PC-3 (cell line): Measurements from ENCODE around the gene CYP17A1. TPM values are rescaled to one million over a fixed set of nuclear protein-coding genes. Genes with fewer than 3 reads are reported as not detected.

Source experiments
- ATAC-seq: fragments of 200-7000 bp; cut with Tn5 transposase; 2 replicates; pipeline ENCODE4 v1.9.1; 2020; ENCODE audit warnings: mild to moderate bottlenecking, moderate library complexity
- BruUV-seq: library from RNA; stranded (reverse); fragments of 400-500 nt; replicated peaks from 2 replicates; lab custom pipeline; 2021; lab: Mats Ljungman, UMichigan
- CTCF ChIA-PET: fragments of 300-600 bp; sonication (Branson Sonifier 250); formaldehyde crosslinking; loops from one replicate; lab custom pipeline; 2022; ENCODE audit warnings: antibody characterized with exemption; lab: Charles Lee
- POLR2A ChIA-PET: fragments of 300-600 bp; sonication (Branson Sonifier 250); formaldehyde crosslinking; loops from one replicate; lab custom pipeline; 2022; ENCODE audit warnings: antibody characterized with exemption; ENCODE audit not compliant: unreplicated experiment; lab: Charles Lee
- DNase-seq: peaks from one replicate; pipeline ENCODE4 v3.0.0-alpha.2; 2015
- H2AFZ ChIP-seq: fragments of 300-600 bp; sonication (generic); 2 replicates; pipeline ENCODE4 v1.6.0; 2016; ENCODE audit warnings: antibody characterized with exemption, low read length
- H3F3A ChIP-seq: fragments of 300-600 bp; sonication (generic); one replicate; pipeline ENCODE4 v1.6.0; 2017; ENCODE audit warnings: antibody characterized with exemption, low read length, control low read depth, mild to moderate bottlenecking; ENCODE audit not compliant: unreplicated experiment
- H3K27ac ChIP-seq: fragments of 300-600 bp; sonication (generic); 2 replicates; pipeline ENCODE4 v1.5.1; 2016; ENCODE audit warnings: mild to moderate bottlenecking, low read length
- H3K27me3 ChIP-seq: fragments of 300-600 bp; sonication (generic); 2 replicates; pipeline ENCODE4 v1.6.1; 2016; ENCODE audit warnings: low read length, mixed read lengths
- H3K36me3 ChIP-seq: fragments of 300-600 bp; sonication (generic); 2 replicates; pipeline ENCODE4 v1.6.1; 2016; ENCODE audit warnings: low read depth, mixed run types, low read length, mixed read lengths
- H3K4me1 ChIP-seq: fragments of 300-600 bp; sonication (generic); 2 replicates; pipeline ENCODE4 v1.5.1; 2016; ENCODE audit warnings: low read length; ENCODE audit not compliant: insufficient read depth
- H3K4me2 ChIP-seq: fragments of 300-600 bp; sonication (generic); 2 replicates; pipeline ENCODE4 v1.6.0; 2016; ENCODE audit warnings: low read length
- H3K4me3 ChIP-seq: fragments of 300-600 bp; sonication (generic); 2 replicates; pipeline ENCODE4 v1.5.1; 2016; ENCODE audit warnings: mild to moderate bottlenecking, low read length, mixed read lengths
- H3K79me2 ChIP-seq: fragments of 300-600 bp; sonication (generic); 2 replicates; pipeline ENCODE4 v1.6.1; 2017; ENCODE audit warnings: low read length, mixed read lengths
- H3K9ac ChIP-seq: fragments of 300-600 bp; sonication (generic); 2 replicates; pipeline ENCODE4 v1.6.0; 2016; ENCODE audit warnings: mild to moderate bottlenecking, low read length
- H3K9me2 ChIP-seq: fragments of 300-600 bp; sonication (generic); replicated peaks from 2 replicates; pipeline ENCODE4 v1.6.1; 2016; ENCODE audit warnings: mixed run types, low read length, mixed read lengths
- H3K9me3 ChIP-seq: fragments of 300-600 bp; sonication (generic); 2 replicates; pipeline ENCODE4 v1.6.1; 2016; ENCODE audit warnings: low read length, mixed read lengths
- H4K20me1 ChIP-seq: fragments of 300-600 bp; sonication (generic); 2 replicates; pipeline ENCODE4 v1.6.1; 2016; ENCODE audit warnings: low read length, mixed read lengths
- EZH2 ChIP-seq: fragments of 300-600 bp; sonication (generic); IDR thresholded peaks from one replicate; pipeline ENCODE4 v1.6.1; 2017; ENCODE audit warnings: antibody characterized with exemption, mild to moderate bottlenecking, low read length; ENCODE audit not compliant: unreplicated experiment
- EZH2phosphoT487 ChIP-seq: fragments of 300-600 bp; sonication (generic); IDR thresholded peaks from 2 replicates; pipeline ENCODE4 v1.6.1; 2018; ENCODE audit warnings: mild to moderate bottlenecking, antibody characterized with exemption, low read length, borderline replicate concordance
- intact Hi-C: fragments of 100-400 bp; cut with micrococcal nuclease; formaldehyde crosslinking; loops from 2 replicates; pipeline ENCODE4 v1.9.0; 2023
- total RNA-seq: library from RNA; depleted of rRNA; stranded (reverse); fragments of >200 nt; gene quantifications from 2 replicates; pipeline ENCODE4 v1.2.3, GENCODE V29; 2014
- TF ChIP-seq, protein P1 (sequence below): fragments of 300-600 bp; sonication (generic); conservative IDR thresholded peaks from 2 replicates; pipeline ENCODE4 v1.5.1; 2017; ENCODE audit warnings: antibody characterized with exemption, low read depth, mild to moderate bottlenecking, low read length

CYP17A1 gene
- total RNA-seq, 1 experiment from 2014 or later = not detected

DNA sequence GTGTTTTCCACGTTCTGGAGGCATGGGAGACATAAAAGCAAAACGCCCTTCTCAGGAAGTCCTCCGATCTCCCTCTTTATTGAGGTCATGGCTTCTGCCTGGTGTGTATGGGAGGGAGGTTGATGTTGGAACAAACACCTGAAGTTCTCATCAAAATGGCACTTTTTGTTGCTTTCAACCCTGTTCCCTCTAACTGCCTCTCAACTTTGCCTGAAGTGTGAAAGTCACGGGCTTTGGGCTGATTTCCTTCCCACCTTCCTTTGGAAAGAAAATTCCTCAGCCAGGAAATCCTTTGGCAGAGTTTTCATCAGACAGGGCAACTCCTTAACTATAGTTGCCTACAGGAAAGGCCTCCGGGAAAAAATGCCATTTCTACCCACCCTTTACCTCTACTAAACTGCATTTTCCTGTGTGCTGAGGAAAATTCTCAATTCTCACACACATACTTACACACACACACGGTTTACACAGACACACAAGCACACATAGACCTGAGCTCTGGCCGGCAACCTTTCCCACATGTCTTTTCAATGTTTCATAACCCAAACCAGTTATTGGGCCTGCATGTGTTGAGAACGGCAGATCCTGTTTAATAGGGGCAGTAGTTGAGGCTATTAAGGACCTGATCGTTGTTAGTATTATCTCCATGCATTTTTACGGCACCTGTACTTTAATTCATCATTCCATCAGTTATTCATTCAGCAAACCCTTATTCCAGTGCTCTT is 36.4 kb downstream of the CYP17A1 start:
- DNase-seq = no peak
- Histone ChIP-seq H3K36me3 (no peaks in the 10 kb centered on the region; the same call in 1 of the 2 replicates), H3K27ac (no peak overlapping the region), H3F3A (no peaks in the 10 kb centered on the region), H2AFZ (no peak overlapping the region), H3K4me3 (no peak overlapping the region), H3K4me2 (no peak overlapping the region), H3K27me3 (no peaks in the 10 kb centered on the region), H3K9me2 (no peaks in the 10 kb centered on the region), H4K20me1 (no peaks in the 10 kb centered on the region), H3K9ac (no peak overlapping the region), H3K4me1 (no peaks in the 10 kb centered on the region), H3K79me2 (no peaks in the 10 kb centered on the region), H3K9me3 (no peaks in the 10 kb centered on the region)
- no peak for TF ChIP-seq EZH2
- TF ChIP-seq, protein P1, sequence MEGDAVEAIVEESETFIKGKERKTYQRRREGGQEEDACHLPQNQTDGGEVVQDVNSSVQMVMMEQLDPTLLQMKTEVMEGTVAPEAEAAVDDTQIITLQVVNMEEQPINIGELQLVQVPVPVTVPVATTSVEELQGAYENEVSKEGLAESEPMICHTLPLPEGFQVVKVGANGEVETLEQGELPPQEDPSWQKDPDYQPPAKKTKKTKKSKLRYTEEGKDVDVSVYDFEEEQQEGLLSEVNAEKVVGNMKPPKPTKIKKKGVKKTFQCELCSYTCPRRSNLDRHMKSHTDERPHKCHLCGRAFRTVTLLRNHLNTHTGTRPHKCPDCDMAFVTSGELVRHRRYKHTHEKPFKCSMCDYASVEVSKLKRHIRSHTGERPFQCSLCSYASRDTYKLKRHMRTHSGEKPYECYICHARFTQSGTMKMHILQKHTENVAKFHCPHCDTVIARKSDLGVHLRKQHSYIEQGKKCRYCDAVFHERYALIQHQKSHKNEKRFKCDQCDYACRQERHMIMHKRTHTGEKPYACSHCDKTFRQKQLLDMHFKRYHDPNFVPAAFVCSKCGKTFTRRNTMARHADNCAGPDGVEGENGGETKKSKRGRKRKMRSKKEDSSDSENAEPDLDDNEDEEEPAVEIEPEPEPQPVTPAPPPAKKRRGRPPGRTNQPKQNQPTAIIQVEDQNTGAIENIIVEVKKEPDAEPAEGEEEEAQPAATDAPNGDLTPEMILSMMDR = no peak
- TF ChIP-seq EZH2phosphoT487 = no peak
- ChIA-PET CTCF (no interaction called here), POLR2A (no interaction called here)
- intact Hi-C loops = no loop called here
- BruUV-seq = no TSS peak
- ATAC-seq = no peak

DNA sequence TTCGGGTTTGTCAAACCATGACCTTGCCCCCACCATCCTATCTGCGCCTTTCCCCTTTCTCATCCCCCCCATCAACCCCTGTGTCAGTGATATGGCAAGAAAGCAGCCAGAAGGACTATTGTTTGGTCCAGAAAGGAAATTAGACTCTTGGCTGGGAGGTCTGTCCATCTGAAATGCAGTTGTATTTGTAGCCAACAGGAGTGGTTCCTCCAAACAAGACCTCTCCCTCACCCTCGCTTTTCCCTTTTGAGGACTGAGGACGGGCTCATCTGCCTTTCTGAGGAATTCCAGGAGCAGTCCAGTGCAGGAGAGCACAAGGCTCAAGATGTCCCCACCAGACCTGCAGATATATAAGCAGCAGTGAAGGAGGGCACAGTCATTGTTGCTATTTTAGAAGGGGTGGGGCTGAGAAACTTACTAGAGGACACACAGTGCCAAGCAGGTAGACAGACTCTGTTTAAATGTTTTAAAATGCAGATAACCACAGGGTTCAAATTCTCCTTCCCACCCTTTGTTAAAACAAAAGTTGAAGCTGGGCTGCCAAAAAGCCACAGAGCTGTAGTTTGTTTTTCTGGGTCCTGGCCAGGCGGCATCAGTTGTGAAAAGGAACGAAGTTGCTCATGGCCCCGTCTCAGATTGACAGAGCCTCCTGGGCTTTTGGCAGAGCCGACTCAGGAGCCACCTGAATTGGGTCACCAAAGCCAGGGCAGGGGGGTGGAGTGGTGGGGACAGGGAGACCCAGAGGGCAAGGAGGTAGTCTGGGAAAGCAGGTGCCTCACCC is 37.3 kb downstream of the CYP17A1 start:
- H3K36me3 ChIP-seq = no peaks in the 10 kb centered on the region; the same call in 1 of the 2 replicates
- no TSS peak for BruUV-seq
- ATAC-seq = no peak

More for the DNA sequence above, 37.3 kb downstream of the CYP17A1 start:
- no peak overlapping the region for H3K4me2 ChIP-seq
- H3K9me3 ChIP-seq = no peaks in the 10 kb centered on the region
- TF ChIP-seq, protein P1 = no peak
- TF ChIP-seq EZH2 = no peak
- no peak for TF ChIP-seq EZH2phosphoT487
- ChIA-PET POLR2A (no interaction called here), CTCF (no interaction called here)
- no peaks in the 10 kb centered on the region for H3K4me1 ChIP-seq
- H3K9me2 ChIP-seq = no peaks in the 10 kb centered on the region
- H3K27me3 ChIP-seq = no peaks in the 10 kb centered on the region
- H2AFZ ChIP-seq = no peak overlapping the region
- no peak for DNase-seq
- H3F3A ChIP-seq = no peaks in the 10 kb centered on the region
- H3K79me2 ChIP-seq = no peaks in the 10 kb centered on the region
- no peak overlapping the region for H3K4me3 ChIP-seq
- no peak overlapping the region for H3K27ac ChIP-seq
- no peak overlapping the region for H3K9ac ChIP-seq
- no peaks in the 10 kb centered on the region for H4K20me1 ChIP-seq
- intact Hi-C loops = no loop called here
